Measurements from ENCODE around the gene DERL3.

The DERL3 gene

GRCh38 chr22:23828800-23829680 is 9.8 kb downstream of the DERL3 start:
- no peaks in the 10 kb centered on the region for H3K27me3 ChIP-seq (ENCODE audit: low read depth, low read length)
- no peaks in the 10 kb centered on the region for H3K4me1 ChIP-seq (ENCODE audit: control insufficient read depth in 1 of 2, insufficient read depth in 2 of 2, low read length in 2 of 2)
- H3K27ac ChIP-seq (ENCODE audit: low read length): no peak overlapping the region
- H3K4me3 ChIP-seq (ENCODE audit: low read depth in 1 of 2, low read length in 2 of 2): no peak overlapping the region
- H3K9me3 ChIP-seq (ENCODE audit: control insufficient read depth in 1 of 2, low read length in 2 of 2): no peaks in the 10 kb centered on the region
- H3K36me3 ChIP-seq (ENCODE audit: control insufficient read depth in 1 of 2, insufficient read depth in 2 of 2, low read length in 2 of 2): peaks cover 43 to 76% of the 10 kb centered on the region in 2 donors

- Histone ChIP-seq H3K27me3 (ENCODE audit: low read depth, low read length) (no peaks in the 10 kb centered on the region), H3K4me3 (ENCODE audit: low read depth in 1 of 2, low read length in 2 of 2) (no peak overlapping the region), H3K4me1 (ENCODE audit: control insufficient read depth in 1 of 2, insufficient read depth in 2 of 2, low read length in 2 of 2) (no peaks in the 10 kb centered on the region), H3K36me3 (ENCODE audit: control insufficient read depth in 1 of 2, insufficient read depth in 2 of 2, low read length in 2 of 2) (peaks cover 43 to 71% of the 10 kb centered on the region in 2 donors), H3K9me3 (ENCODE audit: control insufficient read depth in 1 of 2, low read length in 2 of 2) (no peaks in the 10 kb centered on the region), H3K27ac (ENCODE audit: low read length) (no peak overlapping the region)
Observed at GRCh38 chr22:23827351-23827995, 11.3 kb downstream of the DERL3 start.

GRCh38 chr22:23826510-23827350 is 12.1 kb downstream of the DERL3 start:
- no peak overlapping the region for H3K27ac ChIP-seq (ENCODE audit: low read length)
- H3K4me1 ChIP-seq (ENCODE audit: control insufficient read depth in 1 of 2, insufficient read depth in 2 of 2, low read length in 2 of 2): no peaks in the 10 kb centered on the region
- H3K36me3 ChIP-seq (ENCODE audit: control insufficient read depth in 1 of 2, insufficient read depth in 2 of 2, low read length in 2 of 2): peaks cover 49 to 76% of the 10 kb centered on the region in 2 donors

GRCh38 chr22:23825246-23825905 is 13.4 kb downstream of the DERL3 start:
- H3K4me1 ChIP-seq (ENCODE audit: control insufficient read depth in 1 of 2, insufficient read depth in 2 of 2, low read length in 2 of 2): no peaks in the 10 kb centered on the region
- H3K9me3 ChIP-seq (ENCODE audit: control insufficient read depth in 1 of 2, low read length in 2 of 2): no peaks in the 10 kb centered on the region
- H3K4me3 ChIP-seq (ENCODE audit: low read depth in 1 of 2, low read length in 2 of 2): no peak overlapping the region
- H3K27ac ChIP-seq (ENCODE audit: low read length): no peak overlapping the region
- peaks cover 58 to 87% of the 10 kb centered on the region in 2 donors for H3K36me3 ChIP-seq (ENCODE audit: control insufficient read depth in 1 of 2, insufficient read depth in 2 of 2, low read length in 2 of 2)
- H3K27me3 ChIP-seq (ENCODE audit: low read depth, low read length): no peaks in the 10 kb centered on the region

More at GRCh38 chr22:23826510-23827350, 12.1 kb downstream of the DERL3 start:
- Histone ChIP-seq H3K27me3 (ENCODE audit: low read depth, low read length) (no peaks in the 10 kb centered on the region), H3K4me3 (ENCODE audit: low read depth in 1 of 2, low read length in 2 of 2) (no peak overlapping the region), H3K9me3 (ENCODE audit: control insufficient read depth in 1 of 2, low read length in 2 of 2) (no peaks in the 10 kb centered on the region)

GRCh38 chr22:23824476-23825245 is 14.1 kb downstream of the DERL3 start:
- Histone ChIP-seq H3K27me3 (ENCODE audit: low read depth, low read length) (no peaks in the 10 kb centered on the region), H3K4me3 (ENCODE audit: low read depth in 1 of 2, low read length in 2 of 2) (no peak overlapping the region), H3K36me3 (ENCODE audit: control insufficient read depth in 1 of 2, insufficient read depth in 2 of 2, low read length in 2 of 2) (peaks cover 56 to 89% of the 10 kb centered on the region in 2 donors), H3K27ac (ENCODE audit: low read length) (no peak overlapping the region), H3K4me1 (ENCODE audit: control insufficient read depth in 1 of 2, insufficient read depth in 2 of 2, low read length in 2 of 2) (no peaks in the 10 kb centered on the region), H3K9me3 (ENCODE audit: control insufficient read depth in 1 of 2, low read length in 2 of 2) (no peaks in the 10 kb centered on the region)

- Histone ChIP-seq H3K27ac (ENCODE audit: low read length) (no peak overlapping the region), H3K4me1 (ENCODE audit: control insufficient read depth in 1 of 2, insufficient read depth in 2 of 2, low read length in 2 of 2) (no peaks in the 10 kb centered on the region)
Observed at GRCh38 chr22:23823331-23823791, 15.4 kb downstream of the DERL3 start.

GRCh38 chr22:23822101-23822671 is 16.6 kb downstream of the DERL3 start:
- no peaks in the 10 kb centered on the region for H3K4me1 ChIP-seq (ENCODE audit: control insufficient read depth in 1 of 2, insufficient read depth in 2 of 2, low read length in 2 of 2)
- H3K36me3 ChIP-seq (ENCODE audit: control insufficient read depth in 1 of 2, insufficient read depth in 2 of 2, low read length in 2 of 2): peaks cover 48 to 93% of the 10 kb centered on the region in 2 donors
- no peaks in the 10 kb centered on the region for H3K9me3 ChIP-seq (ENCODE audit: control insufficient read depth in 1 of 2, low read length in 2 of 2)
- H3K27ac ChIP-seq (ENCODE audit: low read length): no peak overlapping the region
- H3K4me3 ChIP-seq (ENCODE audit: low read depth in 1 of 2, low read length in 2 of 2): no peak overlapping the region
- H3K27me3 ChIP-seq (ENCODE audit: low read depth, low read length): no peaks in the 10 kb centered on the region

More at GRCh38 chr22:23823331-23823791, 15.4 kb downstream of the DERL3 start:
- no peaks in the 10 kb centered on the region for H3K27me3 ChIP-seq (ENCODE audit: low read depth, low read length)
- H3K36me3 ChIP-seq (ENCODE audit: control insufficient read depth in 1 of 2, insufficient read depth in 2 of 2, low read length in 2 of 2): peaks cover 43 to 89% of the 10 kb centered on the region in 2 donors
- no peaks in the 10 kb centered on the region for H3K9me3 ChIP-seq (ENCODE audit: control insufficient read depth in 1 of 2, low read length in 2 of 2)
- H3K4me3 ChIP-seq (ENCODE audit: low read depth in 1 of 2, low read length in 2 of 2): no peak overlapping the region

- no peaks in the 10 kb centered on the region for H3K4me1 ChIP-seq (ENCODE audit: control insufficient read depth in 1 of 2, insufficient read depth in 2 of 2, low read length in 2 of 2)
- H3K36me3 ChIP-seq (ENCODE audit: control insufficient read depth in 1 of 2, insufficient read depth in 2 of 2, low read length in 2 of 2): peaks cover 58 to 93% of the 10 kb centered on the region in 2 donors
- no peaks in the 10 kb centered on the region for H3K9me3 ChIP-seq (ENCODE audit: control insufficient read depth in 1 of 2, low read length in 2 of 2)
- no peak overlapping the region for H3K4me3 ChIP-seq (ENCODE audit: low read depth in 1 of 2, low read length in 2 of 2)
- no peak overlapping the region for H3K27ac ChIP-seq (ENCODE audit: low read length)
- no peaks in the 10 kb centered on the region for H3K27me3 ChIP-seq (ENCODE audit: low read depth, low read length)
Observed at GRCh38 chr22:23820748-23821211, 18.0 kb downstream of the DERL3 start.

GRCh38 chr22:23818541-23818940 is 20.3 kb downstream of the DERL3 start:
- H3K27me3 ChIP-seq (ENCODE audit: low read depth, low read length): no peaks in the 10 kb centered on the region
- no peaks in the 10 kb centered on the region for H3K9me3 ChIP-seq (ENCODE audit: control insufficient read depth in 1 of 2, low read length in 2 of 2)
- no peak overlapping the region for H3K4me3 ChIP-seq (ENCODE audit: low read depth in 1 of 2, low read length in 2 of 2)
- H3K27ac ChIP-seq (ENCODE audit: low read length): no peak overlapping the region
- no peaks in the 10 kb centered on the region for H3K4me1 ChIP-seq (ENCODE audit: control insufficient read depth in 1 of 2, insufficient read depth in 2 of 2, low read length in 2 of 2)
- peaks cover 42 to 86% of the 10 kb centered on the region in 2 donors for H3K36me3 ChIP-seq (ENCODE audit: control insufficient read depth in 1 of 2, insufficient read depth in 2 of 2, low read length in 2 of 2)

GRCh38 chr22:23817146-23817545 is 21.7 kb downstream of the DERL3 start:
- peaks cover 32 to 76% of the 10 kb centered on the region in 2 donors for H3K36me3 ChIP-seq (ENCODE audit: control insufficient read depth in 1 of 2, insufficient read depth in 2 of 2, low read length in 2 of 2)
- H3K27me3 ChIP-seq (ENCODE audit: low read depth, low read length): no peaks in the 10 kb centered on the region
- no peaks in the 10 kb centered on the region for H3K9me3 ChIP-seq (ENCODE audit: control insufficient read depth in 1 of 2, low read length in 2 of 2)
- no peaks in the 10 kb centered on the region for H3K4me1 ChIP-seq (ENCODE audit: control insufficient read depth in 1 of 2, insufficient read depth in 2 of 2, low read length in 2 of 2)
- H3K27ac ChIP-seq (ENCODE audit: low read length): no peak overlapping the region
- no peak overlapping the region for H3K4me3 ChIP-seq (ENCODE audit: low read depth in 1 of 2, low read length in 2 of 2)

All from muscle layer of duodenum (tissue), 2 donors.